ENCODE data around the gene PLCXD1. TPM values are rescaled to one million over a fixed set of nuclear protein-coding genes. Genes with fewer than 3 reads are reported as not detected.

Gene PLCXD1
- polyA plus RNA-seq, 3 donors from 2014 or later: 1.2 to 7.5 (median 2.8) TPM

- H3K4me3 Mint-ChIP-seq: no peak overlapping the region
- peaks cover 0 to 6% (median 0%) of the 10 kb centered on the region in 3 donors for H3K27me3 Mint-ChIP-seq (ENCODE audit: low read depth in 3 of 3)
- no peak overlapping the region for H3K27ac Mint-ChIP-seq
- DNase-seq: no peak
- peaks cover 7 to 14% (median 11%) of the 10 kb centered on the region in 3 donors for H3K36me3 Mint-ChIP-seq
- peaks cover 1 to 6% of the 10 kb centered on the region in 2 donors for H3K4me1 Mint-ChIP-seq
- no peaks in the 10 kb centered on the region for H3K9me3 Mint-ChIP-seq
Observed at GRCh38 chrX:333611-334311, 52.6 kb downstream of the PLCXD1 start.

GRCh38 chrX:334331-334891 lies 53.2 kb downstream of the PLCXD1 start:
- DNase-seq: no peak
- Mint-ChIP-seq H3K36me3 (peaks cover 7 to 14% (median 11%) of the 10 kb centered on the region in 3 donors), H3K27me3 (ENCODE audit: low read depth in 3 of 3) (peaks cover 0 to 5% (median 0%) of the 10 kb centered on the region in 3 donors), H3K9me3 (no peaks in the 10 kb centered on the region), H3K27ac (no peak overlapping the region), H3K4me1 (peaks cover 1 to 6% of the 10 kb centered on the region in 2 donors), H3K4me3 (no peak overlapping the region)

- H3K4me1 Mint-ChIP-seq: peaks cover 1 to 6% of the 10 kb centered on the region in 2 donors
Observed at GRCh38 chrX:334971-335757, 54.0 kb downstream of the PLCXD1 start.

DNA sequence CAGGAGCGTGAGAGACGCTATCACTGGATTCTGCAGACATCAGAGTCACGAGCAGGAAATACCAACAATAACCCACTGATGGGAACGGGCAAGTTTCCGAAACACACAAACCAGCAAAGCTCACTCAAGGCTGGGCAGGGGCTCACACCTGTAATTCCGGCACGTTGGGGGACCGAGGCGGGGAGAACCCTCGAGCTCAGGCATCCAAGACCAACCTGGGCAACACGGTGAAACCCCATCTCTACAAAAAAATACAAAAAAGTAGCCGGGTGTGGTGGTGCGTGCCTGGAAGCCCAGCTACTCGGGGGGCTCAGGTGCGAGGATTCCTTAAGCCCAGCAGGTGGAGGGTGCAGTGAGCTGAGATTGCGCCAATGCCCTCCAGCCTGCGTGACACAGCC lies 54.6 kb downstream of the PLCXD1 start:
- Mint-ChIP-seq H3K4me1 (peaks cover 1 to 6% of the 10 kb centered on the region in 2 donors), H3K27me3 (ENCODE audit: low read depth in 3 of 3) (peaks cover 0 to 4% (median 0%) of the 10 kb centered on the region in 3 donors), H3K4me3 (no peak overlapping the region), H3K9me3 (no peaks in the 10 kb centered on the region), H3K27ac (no peak overlapping the region), H3K36me3 (peaks cover 7 to 14% (median 11%) of the 10 kb centered on the region in 3 donors)
- no peak for DNase-seq

More at GRCh38 chrX:334971-335757, 54.0 kb downstream of the PLCXD1 start:
- H3K27ac Mint-ChIP-seq: no peak overlapping the region
- H3K4me3 Mint-ChIP-seq: no peak overlapping the region
- no peak for DNase-seq
- H3K27me3 Mint-ChIP-seq (ENCODE audit: low read depth in 3 of 3): peaks cover 0 to 4% (median 0%) of the 10 kb centered on the region in 3 donors
- peaks cover 7 to 14% (median 11%) of the 10 kb centered on the region in 3 donors for H3K36me3 Mint-ChIP-seq
- no peaks in the 10 kb centered on the region for H3K9me3 Mint-ChIP-seq

- DNase-seq: no peak
- Mint-ChIP-seq H3K9me3 (no peaks in the 10 kb centered on the region), H3K27ac (no peak overlapping the region), H3K4me3 (no peak overlapping the region), H3K27me3 (ENCODE audit: low read depth in 3 of 3) (peaks cover 0 to 4% (median 0%) of the 10 kb centered on the region in 3 donors), H3K4me1 (peaks cover 1 to 6% of the 10 kb centered on the region in 2 donors), H3K36me3 (peaks cover 7 to 14% (median 11%) of the 10 kb centered on the region in 3 donors)
Observed at GRCh38 chrX:336227-336626, 55.0 kb downstream of the PLCXD1 start.

GRCh38 chrX:337331-337831 lies 56.2 kb downstream of the PLCXD1 start:
- H3K9me3 Mint-ChIP-seq: no peaks in the 10 kb centered on the region
- H3K4me1 Mint-ChIP-seq: peaks cover 0 to 6% of the 10 kb centered on the region in 2 donors
- peaks cover 7 to 14% (median 11%) of the 10 kb centered on the region in 3 donors for H3K36me3 Mint-ChIP-seq
- peak overlapping the region in 1 of 5 donors; percentile 27 for H3K4me3 Mint-ChIP-seq
- H3K27me3 Mint-ChIP-seq (ENCODE audit: low read depth in 3 of 3): peaks cover 0 to 3% (median 0%) of the 10 kb centered on the region in 3 donors
- H3K27ac Mint-ChIP-seq: peak overlapping the region in 1 of 6 donors; percentile 60
- no peak for DNase-seq

GRCh38 chrX:338281-338835 lies 57.2 kb downstream of the PLCXD1 start:
- DNase-seq: no peak
- Mint-ChIP-seq H3K9me3 (no peaks in the 10 kb centered on the region), H3K36me3 (peaks cover 7 to 14% (median 11%) of the 10 kb centered on the region in 3 donors), H3K27me3 (ENCODE audit: low read depth in 3 of 3) (peaks cover 0 to 3% (median 0%) of the 10 kb centered on the region in 3 donors), H3K27ac (no peak overlapping the region), H3K4me3 (no peak overlapping the region), H3K4me1 (peaks cover 0 to 6% of the 10 kb centered on the region in 2 donors)

DNA sequence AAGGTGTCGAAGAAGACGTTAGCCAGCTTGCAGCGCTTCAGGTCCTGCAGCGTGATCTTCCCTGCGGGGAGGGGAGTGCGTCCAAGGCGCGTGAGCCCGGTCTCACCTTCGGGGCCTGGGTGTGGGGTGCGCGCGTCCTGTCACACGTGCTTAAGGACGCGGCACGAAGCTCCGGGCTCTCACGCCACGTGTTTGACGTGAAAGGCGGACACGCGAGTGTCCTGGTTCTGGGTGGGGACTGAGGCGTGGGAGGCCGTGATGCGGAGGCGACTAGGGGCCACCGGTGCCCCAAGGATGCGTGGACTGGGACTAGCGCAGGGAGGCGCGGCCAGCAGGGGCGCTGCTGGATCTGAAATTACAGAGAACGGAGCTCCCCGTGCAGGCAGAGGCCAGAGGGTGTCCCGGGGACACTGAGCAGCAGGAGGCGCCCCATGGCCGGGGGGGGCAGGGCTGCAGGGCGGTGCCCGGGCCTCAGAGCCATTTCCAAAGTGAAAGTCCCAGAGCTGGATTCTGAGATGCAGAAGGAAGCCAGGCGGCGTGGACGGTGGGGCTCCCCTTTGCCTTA lies 57.7 kb downstream of the PLCXD1 start:
- Mint-ChIP-seq H3K9me3 (no peaks in the 10 kb centered on the region), H3K27me3 (ENCODE audit: low read depth in 3 of 3) (peaks cover 0 to 3% (median 0%) of the 10 kb centered on the region in 3 donors), H3K4me1 (peaks cover 0 to 6% of the 10 kb centered on the region in 2 donors), H3K4me3 (no peak overlapping the region), H3K27ac (no peak overlapping the region), H3K36me3 (peaks cover 7 to 14% (median 11%) of the 10 kb centered on the region in 3 donors)
- no peak for DNase-seq

DNA sequence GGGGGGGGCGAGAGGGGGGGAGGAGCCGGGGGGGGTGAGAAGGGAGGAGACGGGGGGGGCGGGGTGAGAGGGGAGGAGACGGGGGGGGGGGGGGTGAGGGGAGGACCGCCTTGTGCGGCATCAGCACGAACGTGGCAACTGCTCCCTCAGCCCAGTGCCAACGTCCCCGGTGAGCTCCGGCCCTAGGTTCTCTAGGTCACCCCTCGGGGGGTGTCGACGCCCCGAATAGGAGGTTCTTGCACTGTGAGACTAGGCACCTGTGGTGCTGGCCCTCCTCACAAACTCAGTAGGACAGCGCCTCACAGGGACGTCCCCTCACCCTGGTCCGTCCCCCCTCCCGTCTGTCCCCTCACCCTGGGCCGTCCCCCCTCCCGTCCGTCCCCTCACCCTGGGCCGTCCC lies 58.9 kb downstream of the PLCXD1 start:
- Mint-ChIP-seq H3K9me3 (no peaks in the 10 kb centered on the region), H3K36me3 (peaks cover 7 to 14% (median 11%) of the 10 kb centered on the region in 3 donors), H3K4me1 (peaks cover 0 to 6% of the 10 kb centered on the region in 2 donors), H3K27me3 (ENCODE audit: low read depth in 3 of 3) (peaks cover 0 to 3% (median 0%) of the 10 kb centered on the region in 3 donors), H3K27ac (no peak overlapping the region), H3K4me3 (no peak overlapping the region)
- no peak for DNase-seq

- Mint-ChIP-seq H3K36me3 (peaks cover 7 to 14% (median 11%) of the 10 kb centered on the region in 3 donors), H3K4me1 (peaks cover 0 to 6% of the 10 kb centered on the region in 2 donors), H3K27ac (no peak overlapping the region), H3K9me3 (no peaks in the 10 kb centered on the region), H3K27me3 (ENCODE audit: low read depth in 3 of 3) (peaks cover 0 to 3% (median 0%) of the 10 kb centered on the region in 3 donors), H3K4me3 (no peak overlapping the region)
- no peak for DNase-seq
Observed at GRCh38 chrX:340641-341423, 59.7 kb downstream of the PLCXD1 start.

- Mint-ChIP-seq H3K4me3 (no peak overlapping the region), H3K4me1 (no peaks in the 10 kb centered on the region), H3K27ac (no peak overlapping the region)
Observed at GRCh38 chrX:341541-342101, 60.4 kb downstream of the PLCXD1 start.

DNA sequence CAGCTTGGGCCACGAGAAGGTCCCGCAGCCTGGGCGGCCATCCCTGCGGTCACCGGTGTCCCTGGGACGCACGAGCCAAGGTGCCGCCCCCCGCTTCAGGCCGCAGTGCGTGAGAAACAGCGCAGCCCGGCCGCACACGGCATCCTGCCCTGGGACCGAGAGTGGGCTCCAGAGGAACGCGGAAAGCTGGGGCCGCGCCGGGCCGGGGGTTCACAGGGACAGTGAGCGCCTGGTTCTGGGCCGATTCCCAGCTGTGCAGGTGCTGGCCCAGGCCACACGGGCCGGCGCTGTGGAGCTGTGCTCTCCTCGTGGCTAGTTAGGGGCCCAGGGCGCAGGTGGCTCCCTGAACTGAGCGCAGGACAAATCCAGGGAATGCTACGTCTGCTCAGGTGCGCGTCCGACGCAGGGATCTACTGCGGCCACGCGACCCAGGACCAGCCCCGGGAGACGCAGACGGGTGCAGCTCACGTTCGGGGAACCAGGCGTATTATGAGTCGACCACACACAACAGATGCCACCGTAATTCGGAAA lies 63.3 kb downstream of the PLCXD1 start:
- H3K9me3 Mint-ChIP-seq: no peaks in the 10 kb centered on the region
- H3K4me3 Mint-ChIP-seq: no peak overlapping the region
- no peaks in the 10 kb centered on the region for H3K27me3 Mint-ChIP-seq (ENCODE audit: low read depth in 3 of 3)
- no peaks in the 10 kb centered on the region for H3K36me3 Mint-ChIP-seq
- no peak for DNase-seq
- H3K27ac Mint-ChIP-seq: no peak overlapping the region
- H3K4me1 Mint-ChIP-seq: no peaks in the 10 kb centered on the region

More at GRCh38 chrX:341541-342101, 60.4 kb downstream of the PLCXD1 start:
- DNase-seq: no peak
- H3K27me3 Mint-ChIP-seq (ENCODE audit: low read depth in 3 of 3): peaks cover 0 to 1% (median 0%) of the 10 kb centered on the region in 3 donors
- no peaks in the 10 kb centered on the region for H3K9me3 Mint-ChIP-seq
- H3K36me3 Mint-ChIP-seq: peaks cover 1 to 9% (median 4%) of the 10 kb centered on the region in 3 donors

Measured in immature natural killer cell (primary cell).